HepG2 (cell line): Measurements from ENCODE around the gene MS4A10. TPM values are rescaled to one million over a fixed set of nuclear protein-coding genes. Genes with fewer than 3 reads are reported as not detected.

Source experiments
- ATAC-seq: fragments of 200-7000 bp; cut with Tn5 transposase; 3 replicates; pipeline ENCODE4 v1.9.1; 2020; ENCODE audit warnings: mild to moderate bottlenecking, moderate library complexity
- BruUV-seq: library from RNA; stranded (reverse); fragments of 400-500 nt; replicated peaks from 2 replicates; lab custom pipeline; 2021; lab: Mats Ljungman, UMichigan
- CTCF ChIA-PET: fragments of 300-600 bp; formaldehyde crosslinking; extraction: SDS; loops from one replicate; lab custom pipeline; 2021; ENCODE audit warnings: low total read pairs, inconsistent platforms, low intra/inter-chr PET ratio; lab: Yijun Ruan, JAX
- POLR2A ChIA-PET: fragments of 350-600 bp; sonication (Branson Sonifier 250); formaldehyde crosslinking; loops from one replicate; lab custom pipeline; 2020; ENCODE audit warnings: antibody characterized with exemption, inconsistent platforms; lab: Yijun Ruan, JAX
- DNase-seq: peaks from one replicate; pipeline ENCODE4 v3.0.0-alpha.2; 2015; ENCODE audit warnings: low spot score
- FAIRE-seq: peaks from 3 replicates; lab custom pipeline; 2011; peaks lifted over from hg19 to GRCh38; lab: Jason Lieb, UNC
- H2AFZ ChIP-seq: one replicate; pipeline ENCODE4 v1.6.1; 2011; ENCODE audit warnings: low read length, inconsistent platforms
- H3K27ac ChIP-seq: fragments of 300-600 bp; 3 replicates; pipeline ENCODE4 v1.8.0; 2011; ENCODE audit warnings: mixed run types, mild to moderate bottlenecking, mixed read lengths, low read length, inconsistent platforms; ENCODE audit not compliant: insufficient read depth; ENCODE audit errors: extremely low read length
- H3K27me3 ChIP-seq, 2 experiments: fragments of 200-600 bp in 1 of 2; 2 replicates in 1 of 2; 3 replicates in 1 of 2; pipeline versions ENCODE4 v1.6.0 to v1.8.0; 2011; ENCODE audit warnings: low read length in 2 of 2, mild to moderate bottlenecking in 2 of 2, moderate library complexity in 2 of 2, inconsistent platforms in 1 of 2; ENCODE audit not compliant: insufficient read depth in 2 of 2, control insufficient read depth in 1 of 2
- H3K36me3 ChIP-seq, 2 experiments: fragments of 200-600 bp in 1 of 2; replicated peaks in 1 of 2; 2 replicates in 1 of 2; 3 replicates in 1 of 2; pipeline versions ENCODE4 v1.5.1 to v1.8.0; 2011; ENCODE audit warnings: low read length in 2 of 2, inconsistent platforms in 1 of 2; ENCODE audit not compliant: insufficient read depth in 2 of 2, control insufficient read depth in 1 of 2
- H3K4me1 ChIP-seq: 2 replicates; pipeline ENCODE4 v1.5.1; 2012; ENCODE audit warnings: low read length, inconsistent platforms; ENCODE audit not compliant: insufficient read depth
- H3K4me2 ChIP-seq: 2 replicates; pipeline ENCODE4 v1.6.0; 2011; ENCODE audit warnings: low read depth, low read length, inconsistent platforms
- H3K4me3 ChIP-seq, 3 experiments: fragments of 200-600 bp in 1 of 3; sonication (generic), shearing (Covaris generic) in 1 of 3; replicated peaks in 1 of 3; 2 replicates each; pipeline ENCODE4 v1.5.1; 2011 to 2016; ENCODE audit warnings: low read length in 3 of 3, inconsistent platforms in 2 of 3, low read depth in 2 of 3, mild to moderate bottlenecking in 2 of 3, control low read depth in 1 of 3, mixed read lengths in 1 of 3; ENCODE audit not compliant: insufficient read depth in 1 of 3
- H3K79me2 ChIP-seq: one replicate; pipeline ENCODE4 v1.6.1; 2011; ENCODE audit warnings: low read length, inconsistent platforms; ENCODE audit not compliant: insufficient read depth
- H3K9ac ChIP-seq: 2 replicates; pipeline ENCODE4 v1.6.0; 2011; ENCODE audit warnings: mild to moderate bottlenecking, low read depth, low read length, inconsistent platforms; ENCODE audit not compliant: insufficient read depth
- H3K9me3 ChIP-seq: 2 replicates; pipeline ENCODE4 v1.5.1; 2012; ENCODE audit warnings: mild to moderate bottlenecking, low read length
- H4K20me1 ChIP-seq: 2 replicates; pipeline ENCODE4 v1.6.0; 2011; ENCODE audit warnings: inconsistent platforms, mild to moderate bottlenecking, low read length, moderate library complexity; ENCODE audit not compliant: insufficient read depth
- CCDC6 ChIP-seq: sonication (generic); formaldehyde crosslinking; IDR thresholded peaks from 2 replicates; pipeline ENCODE4 v1.8.1; 2022; ENCODE audit warnings: mild to moderate bottlenecking, missing genetic modification reagents, moderate library complexity
- FOXK1 ChIP-seq: sonication (generic); formaldehyde crosslinking; IDR thresholded peaks from 2 replicates; pipeline ENCODE4 v1.4.0; 2020; ENCODE audit warnings: low read depth, missing genetic modification reagents, borderline replicate concordance
- GMEB2 ChIP-seq: IDR thresholded peaks from 2 replicates; pipeline ENCODE4 v1.6.1; 2016; ENCODE audit warnings: missing biosample characterization, missing genetic modification reagents, low read depth
- ISX ChIP-seq: sonication (generic); formaldehyde crosslinking; conservative IDR thresholded peaks from 2 replicates; pipeline ENCODE4 v1.5.0; 2020; ENCODE audit warnings: missing genetic modification reagents
- MAFG ChIP-seq: sonication (generic); formaldehyde crosslinking; IDR thresholded peaks from 2 replicates; pipeline ENCODE4 v1.5.1; 2020; ENCODE audit warnings: mild to moderate bottlenecking, missing genetic modification reagents
- SKIL ChIP-seq: sonication (generic); formaldehyde crosslinking; IDR thresholded peaks from 2 replicates; pipeline ENCODE4 v1.8.0; 2022; ENCODE audit warnings: missing genetic modification reagents, mild to moderate bottlenecking, moderate library complexity, borderline replicate concordance
- SNRNP70 ChIP-seq: fragments of 200-400 bp; formaldehyde crosslinking; IDR thresholded peaks from 2 replicates; pipeline ENCODE4 v1.6.1; 2017; ENCODE audit warnings: mild to moderate bottlenecking, low read depth, low read length, moderate library complexity
- TCF7L2 ChIP-seq: IDR thresholded peaks from 2 replicates; pipeline ENCODE4 v1.6.1; 2011; ENCODE audit warnings: mild to moderate bottlenecking, low read depth, low read length, moderate library complexity
- TRIM24 ChIP-seq: sonication (generic); formaldehyde crosslinking; IDR thresholded peaks from 2 replicates; pipeline ENCODE4 v1.8.0; 2022; ENCODE audit warnings: mild to moderate bottlenecking, missing genetic modification reagents
- ZBTB44 ChIP-seq: sonication (generic); formaldehyde crosslinking; IDR thresholded peaks from 2 replicates; pipeline ENCODE4 v1.4.0; 2020; ENCODE audit warnings: missing genetic modification reagents
- ZNF3 ChIP-seq: IDR thresholded peaks from 2 replicates; pipeline ENCODE4 v1.7.0; 2017; ENCODE audit warnings: inconsistent platforms
- ZNF570 ChIP-seq: sonication (generic); formaldehyde crosslinking; IDR thresholded peaks from 2 replicates; pipeline ENCODE4 v1.4.0; 2020; ENCODE audit warnings: mild to moderate bottlenecking, missing genetic modification reagents, borderline replicate concordance
- ZNF652 ChIP-seq: IDR thresholded peaks from 2 replicates; pipeline ENCODE4 v1.6.1; 2016; ENCODE audit warnings: low read depth, borderline replicate concordance
- ZSCAN20 ChIP-seq: sonication (generic); formaldehyde crosslinking; IDR thresholded peaks from 2 replicates; pipeline ENCODE4 v1.4.0; 2020; ENCODE audit warnings: missing genetic modification reagents, mild to moderate bottlenecking, borderline replicate concordance
- WGBS: methylation state at CpG from one replicate; pipeline ENCODE4 v1.1.6; 2017; ENCODE audit warnings: low lambda C conversion rate; 5-methylcytosine and 5-hydroxymethylcytosine counted together
- in situ Hi-C: cut with HindIII; loops from 2 replicates; pipeline ENCODE4 v1.10.0; 2017; ENCODE audit warnings: low pct_unique_long_range_greater_than_20kb; ENCODE audit not compliant: extremely low pct_ligation_motif_present
- intact Hi-C: fragments of 100-400 bp; cut with micrococcal nuclease; formaldehyde crosslinking; loops from one replicate; pipeline ENCODE4 v1.10.0; 2022; ENCODE audit not compliant: unreplicated experiment
- polyA plus RNA-seq, 8 experiments: library from polyadenylated mRNA; depleted of rRNA in 3 of 8; stranded (reverse) in 7 of 8; unstranded in 1 of 8; fragments of >200 nt; fragmentation: Illumina TruSeq in 4 of 8; extraction: Trizol in 4 of 8; gene quantifications; 2 replicates each; pipeline versions ENCODE4 v1.2.1 to v1.2.3, GENCODE V29; 2011 to 2016; ENCODE audit warnings: low read depth in 4 of 8, missing spikeins in 1 of 8, mixed read lengths in 1 of 8; ENCODE audit not compliant: insufficient read depth in 1 of 8
- total RNA-seq, 5 experiments: library from RNA; depleted of rRNA; stranded (reverse); fragments of >200 nt; fragmentation: Illumina TruSeq; extraction: Trizol; gene quantifications; 2 replicates each; pipeline ENCODE4 v1.2.3, GENCODE V29; 2016; ENCODE audit warnings: low read depth in 1 of 5
- TF ChIP-seq, protein P1 (sequence below): IDR thresholded peaks from 2 replicates; pipeline ENCODE4 v1.6.1; 2016; ENCODE audit warnings: low read depth, missing genetic modification reagents, missing compliant biosample characterization

The MS4A10 gene
- total and polyA plus RNA-seq, 2 of the 13 experiments (the other 11 are each of a cell fraction or from before 2014, with no cell fraction given) = not detected

- no peak overlapping the region for H3K27ac ChIP-seq
- BruUV-seq = no TSS peak
- H3K9ac ChIP-seq = no peak overlapping the region
- H3K4me1 ChIP-seq = no peaks in the 10 kb centered on the region
- H2AFZ ChIP-seq = no peak overlapping the region
- in situ Hi-C loops (no loop called here), intact Hi-C loops (no loop called here)
- no peak overlapping the region for H3K4me2 ChIP-seq
- no peak overlapping the region for H3K4me3 ChIP-seq
- ATAC-seq (no peak), FAIRE-seq (no peak), DNase-seq (no peak)
- 17% methylated on average over 5 of the region's 5 CpGs for WGBS
- H3K27me3 ChIP-seq = peaks cover 0 to 3% of the 10 kb centered on the region in 2 experiments; a peak in 2 of 5 replicates
- CTCF ChIA-PET = no interaction called here
- POLR2A ChIA-PET = no interaction called here
- no peaks in the 10 kb centered on the region for H3K9me3 ChIP-seq
- H3K36me3 ChIP-seq = no peaks in the 10 kb centered on the region
- H3K79me2 ChIP-seq = no peaks in the 10 kb centered on the region
- no peaks in the 10 kb centered on the region for H4K20me1 ChIP-seq
- TF ChIP-seq, protein P1, sequence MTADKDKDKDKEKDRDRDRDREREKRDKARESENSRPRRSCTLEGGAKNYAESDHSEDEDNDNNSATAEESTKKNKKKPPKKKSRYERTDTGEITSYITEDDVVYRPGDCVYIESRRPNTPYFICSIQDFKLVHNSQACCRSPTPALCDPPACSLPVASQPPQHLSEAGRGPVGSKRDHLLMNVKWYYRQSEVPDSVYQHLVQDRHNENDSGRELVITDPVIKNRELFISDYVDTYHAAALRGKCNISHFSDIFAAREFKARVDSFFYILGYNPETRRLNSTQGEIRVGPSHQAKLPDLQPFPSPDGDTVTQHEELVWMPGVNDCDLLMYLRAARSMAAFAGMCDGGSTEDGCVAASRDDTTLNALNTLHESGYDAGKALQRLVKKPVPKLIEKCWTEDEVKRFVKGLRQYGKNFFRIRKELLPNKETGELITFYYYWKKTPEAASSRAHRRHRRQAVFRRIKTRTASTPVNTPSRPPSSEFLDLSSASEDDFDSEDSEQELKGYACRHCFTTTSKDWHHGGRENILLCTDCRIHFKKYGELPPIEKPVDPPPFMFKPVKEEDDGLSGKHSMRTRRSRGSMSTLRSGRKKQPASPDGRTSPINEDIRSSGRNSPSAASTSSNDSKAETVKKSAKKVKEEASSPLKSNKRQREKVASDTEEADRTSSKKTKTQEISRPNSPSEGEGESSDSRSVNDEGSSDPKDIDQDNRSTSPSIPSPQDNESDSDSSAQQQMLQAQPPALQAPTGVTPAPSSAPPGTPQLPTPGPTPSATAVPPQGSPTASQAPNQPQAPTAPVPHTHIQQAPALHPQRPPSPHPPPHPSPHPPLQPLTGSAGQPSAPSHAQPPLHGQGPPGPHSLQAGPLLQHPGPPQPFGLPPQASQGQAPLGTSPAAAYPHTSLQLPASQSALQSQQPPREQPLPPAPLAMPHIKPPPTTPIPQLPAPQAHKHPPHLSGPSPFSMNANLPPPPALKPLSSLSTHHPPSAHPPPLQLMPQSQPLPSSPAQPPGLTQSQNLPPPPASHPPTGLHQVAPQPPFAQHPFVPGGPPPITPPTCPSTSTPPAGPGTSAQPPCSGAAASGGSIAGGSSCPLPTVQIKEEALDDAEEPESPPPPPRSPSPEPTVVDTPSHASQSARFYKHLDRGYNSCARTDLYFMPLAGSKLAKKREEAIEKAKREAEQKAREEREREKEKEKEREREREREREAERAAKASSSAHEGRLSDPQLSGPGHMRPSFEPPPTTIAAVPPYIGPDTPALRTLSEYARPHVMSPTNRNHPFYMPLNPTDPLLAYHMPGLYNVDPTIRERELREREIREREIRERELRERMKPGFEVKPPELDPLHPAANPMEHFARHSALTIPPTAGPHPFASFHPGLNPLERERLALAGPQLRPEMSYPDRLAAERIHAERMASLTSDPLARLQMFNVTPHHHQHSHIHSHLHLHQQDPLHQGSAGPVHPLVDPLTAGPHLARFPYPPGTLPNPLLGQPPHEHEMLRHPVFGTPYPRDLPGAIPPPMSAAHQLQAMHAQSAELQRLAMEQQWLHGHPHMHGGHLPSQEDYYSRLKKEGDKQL (CRISPR knock-in tag) = no peak
- TF ChIP-seq ZNF570 (CRISPR knock-in tag) (no peak), SNRNP70 (no peak), ISX (CRISPR knock-in tag) (no peak), SKIL (CRISPR knock-in tag) (no peak), ZNF652 (CRISPR knock-in tag) (no peak), TCF7L2 (no peak), ZSCAN20 (CRISPR knock-in tag) (no peak), ZNF3 (CRISPR knock-in tag) (no peak), TRIM24 (CRISPR knock-in tag) (no peak), ZBTB44 (CRISPR knock-in tag) (no peak), GMEB2 (CRISPR knock-in tag) (no peak), MAFG (CRISPR knock-in tag) (no peak), FOXK1 (CRISPR knock-in tag) (no peak), CCDC6 (no peak)
These were observed 41.0 kb upstream of the MS4A10 start for GRCh38 chr11:60744114-60744513.
